Esophagus squamous epithelium (tissue), 4 donors: ENCODE data around the gene GPR35.

Experiments
- POLR2A ChIP-seq, 4 donors: fragments of 450-650 bp; IDR thresholded peaks; one replicate each; pipeline ENCODE4 v1.6.1; 2017; ENCODE audit warnings: antibody characterized with exemption in 4 of 4, mild to moderate bottlenecking in 4 of 4, moderate library complexity in 3 of 4
- TF ChIP-seq, protein P1 (sequence below), 6 experiments: fragments of 450-650 bp in 4 of 6; fragments of 200-600 bp in 2 of 6; sonication (generic) in 2 of 6; IDR thresholded peaks; one replicate each; pipeline ENCODE4 v1.5.1; 2016 to 2019; ENCODE audit warnings: antibody characterized with exemption in 6 of 6, mild to moderate bottlenecking in 4 of 6, moderate library complexity in 4 of 6

- TF ChIP-seq, protein P1, sequence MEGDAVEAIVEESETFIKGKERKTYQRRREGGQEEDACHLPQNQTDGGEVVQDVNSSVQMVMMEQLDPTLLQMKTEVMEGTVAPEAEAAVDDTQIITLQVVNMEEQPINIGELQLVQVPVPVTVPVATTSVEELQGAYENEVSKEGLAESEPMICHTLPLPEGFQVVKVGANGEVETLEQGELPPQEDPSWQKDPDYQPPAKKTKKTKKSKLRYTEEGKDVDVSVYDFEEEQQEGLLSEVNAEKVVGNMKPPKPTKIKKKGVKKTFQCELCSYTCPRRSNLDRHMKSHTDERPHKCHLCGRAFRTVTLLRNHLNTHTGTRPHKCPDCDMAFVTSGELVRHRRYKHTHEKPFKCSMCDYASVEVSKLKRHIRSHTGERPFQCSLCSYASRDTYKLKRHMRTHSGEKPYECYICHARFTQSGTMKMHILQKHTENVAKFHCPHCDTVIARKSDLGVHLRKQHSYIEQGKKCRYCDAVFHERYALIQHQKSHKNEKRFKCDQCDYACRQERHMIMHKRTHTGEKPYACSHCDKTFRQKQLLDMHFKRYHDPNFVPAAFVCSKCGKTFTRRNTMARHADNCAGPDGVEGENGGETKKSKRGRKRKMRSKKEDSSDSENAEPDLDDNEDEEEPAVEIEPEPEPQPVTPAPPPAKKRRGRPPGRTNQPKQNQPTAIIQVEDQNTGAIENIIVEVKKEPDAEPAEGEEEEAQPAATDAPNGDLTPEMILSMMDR (IDR thresholded peaks at IDR 0.05): no peak
- TF ChIP-seq POLR2A (IDR thresholded peaks at IDR 0.05): no peak
Observed at GRCh38 chr2:240672076-240672700, 46.9 kb downstream of the GPR35 start.
